Upper lobe of right lung (tissue), 1 donor: ENCODE results near the gene PCGF2. TPM values are rescaled to one million over a fixed set of nuclear protein-coding genes. Genes with fewer than 3 reads are reported as not detected.

Experiments
- ATAC-seq: fragments of 200-7000 bp; cut with Tn5 transposase; one replicate; pipeline ENCODE4 v1.9.1; 2020; ENCODE audit warnings: mild to moderate bottlenecking, moderate library complexity
- DNase-seq: peaks from one replicate; pipeline ENCODE4 v3.0.0-alpha.2; 2020
- H3K27ac ChIP-seq: fragments of 200-600 bp; one replicate; pipeline ENCODE4 v1.8.0; 2022
- H3K27me3 ChIP-seq: fragments of 200-600 bp; one replicate; pipeline ENCODE4 v1.8.0; 2022; ENCODE audit warnings: mild to moderate bottlenecking
- H3K36me3 ChIP-seq: fragments of 200-600 bp; one replicate; pipeline ENCODE4 v1.8.0; 2022
- H3K4me1 ChIP-seq: fragments of 200-600 bp; one replicate; pipeline ENCODE4 v1.8.0; 2022
- H3K4me3 ChIP-seq: fragments of 200-600 bp; one replicate; pipeline ENCODE4 v1.8.0; 2022; ENCODE audit warnings: mild to moderate bottlenecking
- H3K9me3 ChIP-seq: fragments of 200-600 bp; one replicate; pipeline ENCODE4 v1.8.0; 2022
- CTCF ChIP-seq: fragments of 200-600 bp; IDR thresholded peaks from one replicate; pipeline ENCODE4 v1.8.0; 2022; ENCODE audit warnings: antibody characterized with exemption
- intact Hi-C: fragments of 100-400 bp; cut with DNase I; formaldehyde crosslinking; loops from one replicate; pipeline ENCODE4 v1.11.0; 2022
- total RNA-seq: library from RNA; stranded (reverse); fragmentation: NEBNext Ultra II Directional; extraction: Animal tissue kit (Norgen Biotek cat#: 25700); gene quantifications from one replicate; pipeline ENCODE4 v1.2.1, GENCODE V29; 2021
- donor health status: DM: no; HTN: yes; CAD: no; lungs with severe emphysema.

The PCGF2 gene
- total RNA-seq, 1 donor from 2014 or later: 59.1 TPM

- no peak for TF ChIP-seq CTCF
- no peak for DNase-seq
- intact Hi-C loops: no loop called here
- no peaks in the 10 kb centered on the region for H3K27me3 ChIP-seq
- no peaks in the 10 kb centered on the region for H3K9me3 ChIP-seq
- no peak for ATAC-seq
- H3K4me3 ChIP-seq: no peak overlapping the region
- peaks cover 33% of the 10 kb centered on the region for H3K36me3 ChIP-seq
- peaks cover 27% of the 10 kb centered on the region for H3K4me1 ChIP-seq
- no peak overlapping the region for H3K27ac ChIP-seq
These were observed 8.8 kb downstream of the PCGF2 start for GRCh38 chr17:38739305-38739704.

GRCh38 chr17:38738686-38739085 lies 9.4 kb downstream of the PCGF2 start:
- Histone ChIP-seq H3K27ac (no peak overlapping the region), H3K4me3 (no peak overlapping the region), H3K9me3 (no peaks in the 10 kb centered on the region), H3K27me3 (no peaks in the 10 kb centered on the region), H3K36me3 (peaks cover 39% of the 10 kb centered on the region), H3K4me1 (peaks cover 23% of the 10 kb centered on the region)
- TF ChIP-seq CTCF: no peak
- intact Hi-C loops: no loop called here
- ATAC-seq (no peak), DNase-seq (no peak)

GRCh38 chr17:38738007-38738662 lies 10.0 kb downstream of the PCGF2 start:
- intact Hi-C loops: no loop called here
- H3K4me1 ChIP-seq: peaks cover 17% of the 10 kb centered on the region
- ATAC-seq: no peak
- peaks cover 45% of the 10 kb centered on the region for H3K36me3 ChIP-seq
- TF ChIP-seq CTCF: no peak
- H3K9me3 ChIP-seq: no peaks in the 10 kb centered on the region
- DNase-seq: no peak
- H3K4me3 ChIP-seq: no peak overlapping the region
- H3K27me3 ChIP-seq: no peaks in the 10 kb centered on the region
- H3K27ac ChIP-seq: no peak overlapping the region

GRCh38 chr17:38735161-38735997 lies 12.8 kb downstream of the PCGF2 start:
- TF ChIP-seq CTCF: peak; percentile 81
- no peak overlapping the region for H3K4me3 ChIP-seq
- no peak overlapping the region for H3K27ac ChIP-seq
- no peaks in the 10 kb centered on the region for H3K9me3 ChIP-seq
- intact Hi-C loops: no loop called here
- H3K36me3 ChIP-seq: peaks cover 47% of the 10 kb centered on the region
- DNase-seq (peak; percentile 81), ATAC-seq (peak; percentile 43)
- peaks cover 22% of the 10 kb centered on the region for H3K4me1 ChIP-seq
- H3K27me3 ChIP-seq: no peaks in the 10 kb centered on the region

GRCh38 chr17:38733982-38734973 lies 13.9 kb downstream of the PCGF2 start:
- Histone ChIP-seq H3K36me3 (peaks cover 47% of the 10 kb centered on the region), H3K27me3 (no peaks in the 10 kb centered on the region), H3K27ac (no peak overlapping the region), H3K4me3 (no peak overlapping the region), H3K4me1 (peaks cover 27% of the 10 kb centered on the region), H3K9me3 (no peaks in the 10 kb centered on the region)
- TF ChIP-seq CTCF: peak; percentile 14
- intact Hi-C loops: loop anchor here (5.0 kb wide), 1 partner anchor 57 kb away; no protein-coding TSS in a partner anchor
- ATAC-seq (no peak), DNase-seq (no peak)
